ENCODE data around the gene TMEM126B.

TMEM126B gene

DNA sequence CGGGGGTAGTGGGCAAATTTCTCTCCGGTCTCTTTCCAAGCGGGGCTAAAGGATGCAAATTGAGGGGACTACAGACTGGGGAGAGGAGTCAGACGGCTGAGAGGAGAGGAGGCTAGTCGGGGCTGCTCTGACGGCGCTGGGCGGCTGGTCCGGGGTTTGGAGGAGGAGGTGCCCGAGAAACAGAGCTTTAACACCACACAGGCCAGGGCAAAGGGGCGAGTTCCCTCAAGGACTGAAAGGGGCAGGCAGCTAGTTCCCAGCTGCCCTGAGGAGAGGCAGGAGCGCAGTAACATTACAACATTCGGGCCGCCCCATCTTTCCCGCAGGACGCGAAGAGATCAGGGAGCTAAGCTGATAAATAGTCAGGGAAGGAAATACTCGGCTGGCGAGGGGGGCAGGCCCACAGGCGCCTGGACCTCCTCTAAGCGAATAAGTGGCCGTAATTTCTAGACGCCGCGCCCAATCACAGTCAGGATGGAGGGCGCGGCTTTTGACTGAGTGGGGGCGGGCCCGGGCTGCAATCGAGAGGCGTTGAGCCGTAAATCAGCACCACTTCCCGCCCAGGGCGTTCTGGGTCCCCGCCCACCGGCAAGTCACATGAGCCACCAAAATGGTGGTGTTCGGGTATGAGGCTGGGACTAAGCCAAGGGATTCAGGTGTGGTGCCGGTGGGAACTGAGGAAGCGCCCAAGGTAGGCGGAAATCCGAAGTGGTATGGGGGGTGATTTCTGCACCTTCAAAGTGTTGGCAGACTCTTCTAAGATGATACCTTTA is at the start of gene TMEM126B:
TSS of gene TMEM126B (plus strand) at position 596 of the 773 bp plus-strand sequence. CDS start at position 611, 15 bp downstream.
- peak; percentile 81 for DNase-seq (ENCODE audit: low read depth)
- TF ChIP-seq, protein P1, sequence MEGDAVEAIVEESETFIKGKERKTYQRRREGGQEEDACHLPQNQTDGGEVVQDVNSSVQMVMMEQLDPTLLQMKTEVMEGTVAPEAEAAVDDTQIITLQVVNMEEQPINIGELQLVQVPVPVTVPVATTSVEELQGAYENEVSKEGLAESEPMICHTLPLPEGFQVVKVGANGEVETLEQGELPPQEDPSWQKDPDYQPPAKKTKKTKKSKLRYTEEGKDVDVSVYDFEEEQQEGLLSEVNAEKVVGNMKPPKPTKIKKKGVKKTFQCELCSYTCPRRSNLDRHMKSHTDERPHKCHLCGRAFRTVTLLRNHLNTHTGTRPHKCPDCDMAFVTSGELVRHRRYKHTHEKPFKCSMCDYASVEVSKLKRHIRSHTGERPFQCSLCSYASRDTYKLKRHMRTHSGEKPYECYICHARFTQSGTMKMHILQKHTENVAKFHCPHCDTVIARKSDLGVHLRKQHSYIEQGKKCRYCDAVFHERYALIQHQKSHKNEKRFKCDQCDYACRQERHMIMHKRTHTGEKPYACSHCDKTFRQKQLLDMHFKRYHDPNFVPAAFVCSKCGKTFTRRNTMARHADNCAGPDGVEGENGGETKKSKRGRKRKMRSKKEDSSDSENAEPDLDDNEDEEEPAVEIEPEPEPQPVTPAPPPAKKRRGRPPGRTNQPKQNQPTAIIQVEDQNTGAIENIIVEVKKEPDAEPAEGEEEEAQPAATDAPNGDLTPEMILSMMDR (IDR thresholded peaks at IDR 0.05; ENCODE audit: control insufficient read depth, insufficient read depth, low read depth, low read length, missing control alignments) = no peak
- H3K4me3 ChIP-seq (ENCODE audit: control insufficient read depth, low read depth, low read length) = peak within 1 kb of the TSS; percentile 76

DNA sequence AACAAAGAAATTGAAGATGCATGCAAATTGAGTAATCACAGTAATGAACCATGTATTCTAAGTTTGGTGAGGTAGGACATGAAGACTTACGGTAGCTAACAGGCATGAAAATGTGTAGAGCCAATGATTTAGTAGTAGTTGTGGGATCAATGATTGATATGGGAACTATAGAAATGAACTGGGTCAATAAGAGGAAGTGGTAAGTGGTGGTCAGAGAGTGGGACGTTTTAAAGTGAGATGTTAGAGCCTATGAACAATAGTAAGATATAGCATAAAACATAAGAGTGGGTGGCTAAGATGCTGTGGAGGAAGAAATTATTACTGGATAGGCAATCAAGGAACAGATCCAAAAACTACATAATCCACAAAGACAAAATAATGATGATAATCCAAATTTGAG is 46.3 kb upstream of the TMEM126B start:
- H3K4me3 ChIP-seq (ENCODE audit: control insufficient read depth, low read depth, low read length) = no peak overlapping the region
- TF ChIP-seq, protein P1 (IDR thresholded peaks at IDR 0.05; ENCODE audit: control insufficient read depth, insufficient read depth, low read depth, low read length, missing control alignments) = no peak
- DNase-seq (ENCODE audit: low read depth) = no peak

DNA sequence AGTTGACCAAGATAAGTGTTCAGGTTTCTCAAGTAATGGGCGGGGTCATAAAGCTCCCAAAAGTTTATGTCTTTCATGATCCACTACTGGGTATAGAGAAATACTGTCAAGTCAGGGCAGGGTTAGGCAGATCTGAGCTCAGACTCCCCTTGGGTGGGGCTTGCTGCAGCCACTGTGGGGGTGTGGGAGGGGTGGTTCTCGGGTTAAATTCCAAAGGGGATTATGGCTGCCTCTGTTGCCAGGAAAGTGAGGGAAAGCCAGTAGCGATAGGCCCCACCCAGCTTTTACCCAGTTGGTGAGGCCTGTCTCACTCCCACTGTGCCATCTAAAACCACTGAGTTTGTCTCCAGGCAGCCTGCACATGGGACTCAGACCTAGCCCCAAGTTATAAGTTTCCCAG is 39.0 kb upstream of the TMEM126B start:
- TF ChIP-seq, protein P1 (IDR thresholded peaks at IDR 0.05; ENCODE audit: control insufficient read depth, insufficient read depth, low read depth, low read length, missing control alignments) = no peak

DNA sequence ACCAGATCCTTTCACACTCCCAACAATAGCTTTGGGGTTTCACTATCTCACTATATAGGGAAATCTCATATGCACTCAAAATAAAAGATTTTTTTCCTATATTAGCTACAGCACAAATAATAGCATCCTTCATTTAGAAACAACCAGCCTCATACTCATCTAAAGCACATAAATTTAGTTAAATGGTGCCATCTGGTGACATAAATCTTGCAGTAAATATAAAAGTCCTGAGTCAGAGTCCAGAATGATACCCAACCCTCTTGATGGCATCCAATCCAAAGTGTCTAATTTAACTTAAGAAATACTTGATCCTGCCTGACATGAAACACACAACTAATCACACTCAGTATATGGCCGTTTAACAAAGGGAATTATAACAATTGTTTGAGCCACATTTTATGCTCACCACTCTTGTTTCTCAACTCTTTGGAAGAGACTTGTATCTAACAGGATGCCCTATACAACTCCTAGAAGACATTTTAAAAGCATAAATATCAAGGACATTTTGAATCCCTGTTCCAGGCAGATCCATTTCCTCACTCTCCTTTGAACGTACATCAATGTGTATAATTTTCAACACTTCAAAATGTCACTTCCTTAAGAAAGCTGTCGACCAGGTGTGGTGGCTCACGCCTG is 37.4 kb upstream of the TMEM126B start:
- DNase-seq (ENCODE audit: low read depth) = peak; percentile 21

More for the DNA sequence above, 39.0 kb upstream of the TMEM126B start:
- H3K4me3 ChIP-seq (ENCODE audit: control insufficient read depth, low read depth, low read length) = no peak overlapping the region
- DNase-seq (ENCODE audit: low read depth) = no peak

DNA sequence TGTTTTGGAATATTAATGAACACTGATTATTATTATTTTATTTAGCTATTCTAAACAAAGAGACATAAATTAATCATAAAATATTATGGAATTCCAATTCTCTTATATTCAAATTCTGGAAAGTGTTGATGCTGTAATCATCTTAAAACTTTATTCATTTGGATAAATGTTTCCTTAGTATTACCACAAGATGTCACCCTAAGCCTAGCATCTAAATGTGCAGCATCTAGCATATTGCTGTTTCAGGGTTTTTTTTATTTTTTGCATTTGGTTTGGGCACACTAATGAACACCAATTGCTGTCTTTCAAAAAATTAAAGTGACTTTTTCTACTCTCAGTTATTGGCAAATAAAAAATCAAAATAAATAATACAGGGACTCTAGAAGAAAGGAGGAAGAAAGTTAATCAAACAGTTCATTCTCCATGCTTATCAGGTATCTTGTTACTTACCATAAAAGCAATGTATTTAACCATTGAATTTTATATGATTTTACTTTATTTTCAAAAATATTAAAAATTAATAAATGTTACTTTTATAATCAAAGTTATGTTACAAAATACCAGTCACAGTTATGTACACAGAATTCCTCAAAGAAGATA is 33.0 kb upstream of the TMEM126B start:
- no peak overlapping the region for H3K4me3 ChIP-seq (ENCODE audit: control insufficient read depth, low read depth, low read length)
- DNase-seq (ENCODE audit: low read depth) = peak; percentile 23
- TF ChIP-seq, protein P1 (IDR thresholded peaks at IDR 0.05; ENCODE audit: control insufficient read depth, insufficient read depth, low read depth, low read length, missing control alignments) = peak; percentile 46

More for the DNA sequence above, 37.4 kb upstream of the TMEM126B start:
- H3K4me3 ChIP-seq (ENCODE audit: control insufficient read depth, low read depth, low read length) = no peak overlapping the region
- TF ChIP-seq, protein P1 (IDR thresholded peaks at IDR 0.05; ENCODE audit: control insufficient read depth, insufficient read depth, low read depth, low read length, missing control alignments) = peak; percentile 26

DNA sequence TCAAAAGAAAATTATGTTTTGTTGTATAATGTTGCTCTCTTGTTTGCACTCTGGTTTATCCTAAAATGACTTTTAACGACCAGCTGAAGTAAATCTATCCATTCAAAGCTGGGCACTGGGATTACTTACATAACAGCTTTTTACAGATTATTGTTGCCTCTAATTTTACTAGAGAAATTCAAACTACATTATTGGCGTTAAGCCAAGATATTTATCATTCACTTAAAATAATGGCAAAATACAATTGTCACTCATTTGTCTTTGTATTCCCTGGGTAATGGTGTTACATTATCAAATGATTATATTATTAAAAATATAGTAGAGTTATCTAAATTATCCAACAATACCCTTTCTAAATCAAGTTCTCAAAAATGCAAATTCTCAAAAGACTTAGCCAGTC is 31.5 kb upstream of the TMEM126B start:
- H3K4me3 ChIP-seq (ENCODE audit: control insufficient read depth, low read depth, low read length) = no peak overlapping the region
- TF ChIP-seq, protein P1 (IDR thresholded peaks at IDR 0.05; ENCODE audit: control insufficient read depth, insufficient read depth, low read depth, low read length, missing control alignments) = no peak
- no peak for DNase-seq (ENCODE audit: low read depth)

Data from AG09309 (cell line).